Activated CD8-positive, alpha-beta T cell treated with anti-CD3 and anti-CD28 coated beads for 36 hours (primary cell): Measurements from ENCODE around the gene INSYN1. TPM values are rescaled to one million over a fixed set of nuclear protein-coding genes. Genes with fewer than 3 reads are reported as not detected.
"Not testable (repeated sequence)": the region's sequence is repeated elsewhere in the genome, so short reads cannot be mapped to it uniquely, and the experiment has no call there.

ENCODE experiments used
- ATAC-seq: fragments of 200-7000 bp; cut with Tn5 transposase; one replicate; pipeline ENCODE4 v1.10.0; 2021; ENCODE audit warnings: mild to moderate bottlenecking, moderate library complexity
- CTCF ChIA-PET: fragments of 350-600 bp; sonication (Branson Sonifier 250); formaldehyde crosslinking; loops from one replicate; lab custom pipeline; 2021; ENCODE audit warnings: antibody characterized with exemption; lab: Charles Lee
- POLR2A ChIA-PET: fragments of 350-600 bp; sonication (Branson Sonifier 250); formaldehyde crosslinking; loops from one replicate; lab custom pipeline; 2021; ENCODE audit warnings: antibody characterized with exemption; lab: Charles Lee
- DNase-seq: peaks from one replicate; pipeline ENCODE4 v3.0.0-alpha.2; 2020
- H3K27ac Mint-ChIP-seq: one replicate; pipeline ENCODE4 v1.8.0; 2021; ENCODE audit warnings: mild to moderate bottlenecking, mixed read lengths
- H3K27me3 Mint-ChIP-seq: one replicate; pipeline ENCODE4 v1.8.0; 2021; ENCODE audit warnings: mixed read lengths
- H3K36me3 Mint-ChIP-seq: one replicate; pipeline ENCODE4 v1.8.0; 2021; ENCODE audit warnings: low read depth, mixed read lengths
- H3K4me1 Mint-ChIP-seq: one replicate; pipeline ENCODE4 v1.8.0; 2021; ENCODE audit warnings: low read depth, mixed read lengths
- H3K4me3 Mint-ChIP-seq: one replicate; pipeline ENCODE4 v1.8.0; 2021; ENCODE audit warnings: mild to moderate bottlenecking, moderate library complexity, mixed read lengths
- H3K9me3 Mint-ChIP-seq: one replicate; pipeline ENCODE4 v1.8.0; 2021; ENCODE audit warnings: mixed read lengths
- intact Hi-C: fragments of 100-400 bp; cut with micrococcal nuclease; formaldehyde crosslinking; loops from one replicate; pipeline ENCODE4 v1.10.0; 2022
- total RNA-seq, 2 experiments: library from RNA; stranded (reverse); gene quantifications; one replicate each; pipeline ENCODE4 v1.2.3, GENCODE V29; 2021
- TF ChIP-seq, protein P1 (sequence below): fragments of 200-600 bp; IDR thresholded peaks from one replicate; pipeline ENCODE4 v1.8.0; 2022; ENCODE audit warnings: antibody characterized with exemption, mild to moderate bottlenecking

Gene INSYN1
- total RNA-seq, 2 experiments from 2014 or later: not detected

GRCh38 chr15:73737535-73737934 lies 15.6 kb downstream of the INSYN1 start:
- Mint-ChIP-seq H3K27ac (no peak overlapping the region), H3K4me3 (no peak overlapping the region), H3K36me3 (no peaks in the 10 kb centered on the region), H3K4me1 (no peaks in the 10 kb centered on the region), H3K27me3 (peaks cover 2% of the 10 kb centered on the region), H3K9me3 (no peaks in the 10 kb centered on the region)
- TF ChIP-seq, protein P1, sequence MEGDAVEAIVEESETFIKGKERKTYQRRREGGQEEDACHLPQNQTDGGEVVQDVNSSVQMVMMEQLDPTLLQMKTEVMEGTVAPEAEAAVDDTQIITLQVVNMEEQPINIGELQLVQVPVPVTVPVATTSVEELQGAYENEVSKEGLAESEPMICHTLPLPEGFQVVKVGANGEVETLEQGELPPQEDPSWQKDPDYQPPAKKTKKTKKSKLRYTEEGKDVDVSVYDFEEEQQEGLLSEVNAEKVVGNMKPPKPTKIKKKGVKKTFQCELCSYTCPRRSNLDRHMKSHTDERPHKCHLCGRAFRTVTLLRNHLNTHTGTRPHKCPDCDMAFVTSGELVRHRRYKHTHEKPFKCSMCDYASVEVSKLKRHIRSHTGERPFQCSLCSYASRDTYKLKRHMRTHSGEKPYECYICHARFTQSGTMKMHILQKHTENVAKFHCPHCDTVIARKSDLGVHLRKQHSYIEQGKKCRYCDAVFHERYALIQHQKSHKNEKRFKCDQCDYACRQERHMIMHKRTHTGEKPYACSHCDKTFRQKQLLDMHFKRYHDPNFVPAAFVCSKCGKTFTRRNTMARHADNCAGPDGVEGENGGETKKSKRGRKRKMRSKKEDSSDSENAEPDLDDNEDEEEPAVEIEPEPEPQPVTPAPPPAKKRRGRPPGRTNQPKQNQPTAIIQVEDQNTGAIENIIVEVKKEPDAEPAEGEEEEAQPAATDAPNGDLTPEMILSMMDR: no peak
- no peak for DNase-seq
- intact Hi-C loops: no loop called here
- ChIA-PET POLR2A (no interaction called here), CTCF (no interaction called here)
- ATAC-seq: no peak

DNA sequence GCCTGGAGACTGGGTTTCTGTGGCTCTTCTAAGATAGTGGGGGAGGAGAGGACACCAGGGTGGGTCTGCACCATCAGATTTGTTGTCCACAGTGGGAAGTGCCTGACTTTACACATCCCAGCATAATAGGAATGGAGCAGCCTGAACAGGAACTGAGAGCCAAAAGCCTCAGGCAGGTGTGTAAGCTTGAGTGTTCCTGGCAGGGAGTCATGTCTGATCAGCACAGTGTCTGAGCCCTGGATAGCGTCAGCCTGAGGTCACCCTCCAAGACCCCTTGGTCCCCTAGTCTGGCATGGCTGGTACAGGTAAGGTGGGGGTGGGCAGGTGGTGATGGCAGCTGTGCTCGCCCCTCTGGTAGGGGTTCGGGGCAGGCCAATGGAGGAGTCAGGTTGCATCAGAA lies 20.2 kb downstream of the INSYN1 start:
- intact Hi-C loops: no loop called here
- Mint-ChIP-seq H3K4me3 (no peak overlapping the region), H3K9me3 (no peaks in the 10 kb centered on the region), H3K36me3 (no peaks in the 10 kb centered on the region), H3K27ac (no peak overlapping the region), H3K27me3 (no peaks in the 10 kb centered on the region), H3K4me1 (no peaks in the 10 kb centered on the region)
- TF ChIP-seq, protein P1: no peak
- ATAC-seq (no peak), DNase-seq (no peak)
- ChIA-PET POLR2A (no interaction called here), CTCF (interaction anchor here (0.8 to 1.4 kb wide), 2 partner anchors 15 to 28 kb away, joined by 3 read pairs; no protein-coding TSS in a partner anchor)

DNA sequence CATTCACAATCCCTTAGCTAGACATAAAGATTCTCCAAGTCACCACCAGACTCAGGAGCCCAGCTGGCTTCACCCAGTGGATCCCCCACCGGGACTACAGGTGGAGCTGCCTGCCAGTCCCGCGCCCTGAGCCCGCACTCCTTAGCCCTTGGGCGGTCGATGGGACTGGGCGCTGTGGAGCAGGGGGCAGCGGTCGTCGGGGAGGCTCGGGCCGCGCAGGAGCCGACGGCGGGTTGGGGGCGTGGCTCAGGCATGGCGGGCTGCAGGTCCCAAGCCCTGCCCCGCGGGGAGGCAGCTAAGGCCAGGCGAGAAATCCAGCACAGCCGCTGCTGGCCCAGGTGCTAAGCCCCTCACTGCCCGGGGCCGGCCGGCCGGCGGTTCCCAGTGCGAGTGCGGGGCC lies 21.1 kb downstream of the INSYN1 start:
- H3K4me3 Mint-ChIP-seq, H3K4me1 Mint-ChIP-seq, H3K27ac Mint-ChIP-seq, intact Hi-C loops, POLR2A ChIA-PET, H3K9me3 Mint-ChIP-seq, H3K27me3 Mint-ChIP-seq, ATAC-seq, H3K36me3 Mint-ChIP-seq, DNase-seq: not testable (repeated sequence)
- CTCF ChIA-PET: interaction anchor here (1.4 kb wide), 1 partner anchor 14 kb away, joined by 3 read pairs; no protein-coding TSS in a partner anchor

DNA sequence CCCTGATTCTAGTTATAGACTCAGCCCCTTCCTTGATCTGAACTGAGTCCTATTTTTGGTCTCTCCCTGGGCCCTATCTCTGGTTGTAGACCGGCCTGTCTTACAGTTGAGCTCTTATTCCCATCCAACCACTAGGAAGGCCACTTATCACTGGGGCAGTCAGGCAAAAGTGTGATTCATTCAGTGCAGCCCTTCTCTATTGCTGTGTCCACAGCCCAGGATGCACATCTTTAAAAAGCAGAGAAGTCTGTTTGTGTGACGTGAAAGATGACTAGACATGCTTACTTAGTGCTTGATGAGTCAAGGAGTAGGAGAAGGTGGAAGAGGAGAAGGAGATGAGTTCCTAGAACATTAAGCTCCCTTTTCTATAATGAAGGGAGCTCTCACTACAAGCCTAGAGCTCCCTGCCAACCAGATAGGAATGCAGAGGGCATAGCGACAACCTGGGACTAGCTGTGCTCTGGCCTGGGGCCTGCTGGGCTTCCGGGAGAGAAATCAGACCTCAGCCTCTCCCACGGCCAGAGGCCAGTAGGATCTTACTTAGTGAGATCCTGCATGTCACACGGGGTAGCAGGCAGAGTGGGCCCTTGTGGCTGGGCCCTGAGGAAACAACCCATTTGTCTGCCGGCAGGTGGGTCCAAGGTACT lies 25.7 kb downstream of the INSYN1 start:
- H3K4me1 Mint-ChIP-seq: no peaks in the 10 kb centered on the region
- no peak for ATAC-seq
- no peaks in the 10 kb centered on the region for H3K9me3 Mint-ChIP-seq
- intact Hi-C loops: no loop called here
- no peak for DNase-seq
- no peak overlapping the region for H3K4me3 Mint-ChIP-seq
- POLR2A ChIA-PET: no interaction called here
- H3K27me3 Mint-ChIP-seq: peaks cover 6% of the 10 kb centered on the region
- no peak overlapping the region for H3K27ac Mint-ChIP-seq
- H3K36me3 Mint-ChIP-seq: no peaks in the 10 kb centered on the region
- TF ChIP-seq, protein P1: no peak
- CTCF ChIA-PET: interaction anchor here (0.9 to 1.3 kb wide), 2 partner anchors 10 to 27 kb away, joined by 3 to 4 read pairs; no protein-coding TSS in a partner anchor

DNA sequence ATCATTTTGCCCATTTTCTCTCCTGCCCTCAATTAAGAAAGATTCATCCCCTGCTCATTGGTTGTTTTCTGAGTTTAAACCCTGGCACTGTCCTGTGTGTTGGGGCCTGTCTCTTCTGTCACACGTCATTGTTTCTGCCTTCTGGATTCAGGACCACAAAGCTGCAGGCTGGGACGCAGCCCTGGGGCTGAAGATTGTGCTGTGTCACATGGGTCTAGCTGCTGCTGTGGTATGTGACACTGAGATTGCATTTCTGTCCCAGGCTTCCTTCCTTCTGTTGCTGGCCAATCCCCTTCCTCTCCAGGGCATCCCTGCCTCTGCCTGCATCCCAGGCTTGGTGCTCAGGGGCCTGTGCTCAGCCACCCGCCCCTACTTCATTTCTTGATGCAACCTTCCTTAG lies 28.9 kb downstream of the INSYN1 start:
- POLR2A ChIA-PET: no interaction called here
- no peaks in the 10 kb centered on the region for H3K36me3 Mint-ChIP-seq
- H3K4me3 Mint-ChIP-seq: no peak overlapping the region
- DNase-seq (no peak), ATAC-seq (no peak)
- H3K27me3 Mint-ChIP-seq: peaks cover 12% of the 10 kb centered on the region
- H3K4me1 Mint-ChIP-seq: no peaks in the 10 kb centered on the region
- TF ChIP-seq, protein P1: no peak
- no peak overlapping the region for H3K27ac Mint-ChIP-seq
- CTCF ChIA-PET: no interaction called here
- H3K9me3 Mint-ChIP-seq: no peaks in the 10 kb centered on the region
- intact Hi-C loops: no loop called here
